Activated CD8-positive, alpha-beta memory T cell treated with anti-CD3 and anti-CD28 coated beads, Interleukin-2, amount 50 U/mL, for 4 hours (primary cell): ENCODE data around the gene SUZ12.
A peak's percentile ranks its signal among the peaks of the same experiment; 100 is the strongest.
"Not testable (repeated sequence)": the region's sequence is repeated elsewhere in the genome, so short reads cannot be mapped to it uniquely, and the experiment has no call there.

Source experiments
- DNase-seq: peaks from one replicate; pipeline ENCODE4 v3.0.0-alpha.2; 2020

SUZ12 gene

GRCh38 chr17:31964131-31964530, 27.3 kb downstream of the SUZ12 start:
- not testable (repeated sequence) for DNase-seq

GRCh38 chr17:31967648-31968047, 30.8 kb downstream of the SUZ12 start:
- no peak for DNase-seq

DNA sequence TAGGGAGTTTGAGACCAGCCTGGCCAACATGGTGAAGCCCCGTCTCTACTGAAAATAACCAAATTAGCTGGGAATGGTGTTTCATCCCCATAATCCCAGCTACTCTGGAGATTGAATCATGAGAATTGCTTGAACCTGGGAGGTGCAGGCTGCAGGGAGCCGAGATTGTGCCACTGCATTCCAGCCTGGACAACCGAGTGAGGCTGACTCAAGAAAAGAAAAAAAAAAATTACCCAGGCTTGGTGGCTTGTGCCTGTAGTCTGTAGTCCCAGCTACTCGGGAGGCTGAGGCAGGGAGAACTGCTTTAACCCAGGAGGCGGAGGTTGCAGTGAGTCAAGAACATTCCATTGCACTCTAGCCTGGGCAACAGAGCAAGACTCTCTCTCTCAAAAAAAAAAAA, 33.6 kb downstream of the SUZ12 start:
- DNase-seq: not testable (repeated sequence)

DNA sequence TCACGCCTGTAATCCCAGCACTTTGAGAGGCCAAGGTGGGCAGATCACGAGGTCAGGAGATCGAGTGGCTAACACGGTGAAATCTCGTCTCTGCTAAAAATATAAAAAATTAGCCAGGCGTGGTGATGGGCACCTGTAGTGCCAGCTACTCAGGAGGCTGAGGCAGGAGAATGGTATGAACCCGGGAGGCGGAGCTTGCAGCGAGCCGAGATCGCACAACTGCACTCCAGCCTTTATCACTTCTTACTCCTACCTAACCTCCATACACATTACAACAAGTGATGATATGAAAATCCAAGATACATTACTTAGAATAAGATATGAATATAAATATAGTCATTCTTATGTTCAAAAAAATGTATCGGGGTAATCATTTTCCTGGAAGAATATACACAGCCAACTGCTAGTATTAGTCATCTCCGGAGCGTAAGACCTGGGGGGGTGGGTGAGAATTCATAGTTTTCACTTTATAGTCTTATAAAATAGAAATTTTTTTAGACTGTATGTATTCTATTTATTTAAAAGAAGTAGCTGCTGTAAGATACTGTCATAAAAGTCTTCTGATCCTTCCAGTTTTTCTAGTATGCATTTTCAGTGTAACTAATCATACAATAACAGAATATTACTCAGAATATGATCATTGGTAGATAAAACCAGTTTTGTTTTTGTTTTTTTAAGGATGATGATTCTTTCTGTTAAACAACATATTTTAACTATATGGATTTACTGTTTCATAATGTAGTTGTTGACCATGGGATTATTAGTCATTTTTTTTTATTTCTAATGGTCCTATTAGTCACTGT, 37.7 kb downstream of the SUZ12 start:
- DNase-seq: not testable (repeated sequence)

- not testable (repeated sequence) for DNase-seq
Observed at GRCh38 chr17:31975391-31975790, 38.6 kb downstream of the SUZ12 start.

DNA sequence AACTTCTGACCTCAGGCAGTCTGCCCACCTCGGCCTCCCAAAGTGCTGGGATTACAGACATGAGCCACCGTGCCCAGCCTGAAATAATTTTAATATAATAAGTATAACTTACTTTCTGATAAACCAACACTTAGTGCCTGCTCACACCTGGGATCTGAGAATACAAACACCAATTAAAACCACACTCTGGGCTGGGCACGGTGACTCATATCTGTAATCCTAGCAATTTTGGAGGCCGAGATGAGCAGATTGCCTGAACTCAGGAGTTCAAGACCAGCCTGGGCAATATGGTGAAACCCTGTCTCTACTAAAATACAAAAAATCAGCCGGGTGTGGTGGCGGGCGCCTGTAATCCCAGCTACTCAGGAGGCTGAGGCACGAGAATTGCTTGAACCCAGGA, 55.0 kb downstream of the SUZ12 start:
- not testable (repeated sequence) for DNase-seq

GRCh38 chr17:31997005-31997404, 60.2 kb downstream of the SUZ12 start:
- no peak for DNase-seq

GRCh38 chr17:32006957-32007462, 70.2 kb downstream of the SUZ12 start, which contains the start of gene LRRC37B:
Gene LRRC37B, plus strand, starts transcription at chr17:32007383. Its CDS starts 14,010 bp downstream, at chr17:32021393.
- peak; percentile 92 for DNase-seq

- peak; percentile 36 for DNase-seq
Observed at GRCh38 chr17:32007463-32008298, 70.9 kb downstream of the SUZ12 start.

DNA sequence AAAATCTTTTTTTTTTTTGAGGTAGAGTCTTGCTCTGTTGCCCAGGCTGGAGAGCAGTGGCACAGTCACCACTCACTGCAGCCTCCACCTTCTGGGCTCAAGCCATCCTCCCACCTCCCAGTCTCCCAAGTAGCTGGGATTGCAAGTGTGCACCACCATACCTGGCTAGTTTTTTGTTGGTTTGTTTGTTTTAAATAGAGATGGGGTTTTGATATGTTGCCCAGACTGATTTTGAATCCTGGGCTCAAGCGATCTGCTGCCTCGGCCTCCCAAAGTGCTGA, 72.4 kb downstream of the SUZ12 start:
- DNase-seq: no peak

- DNase-seq: no peak
Observed at GRCh38 chr17:32010114-32010513, 73.3 kb downstream of the SUZ12 start.

GRCh38 chr17:32015245-32016013, 78.6 kb downstream of the SUZ12 start:
- DNase-seq: no peak

DNA sequence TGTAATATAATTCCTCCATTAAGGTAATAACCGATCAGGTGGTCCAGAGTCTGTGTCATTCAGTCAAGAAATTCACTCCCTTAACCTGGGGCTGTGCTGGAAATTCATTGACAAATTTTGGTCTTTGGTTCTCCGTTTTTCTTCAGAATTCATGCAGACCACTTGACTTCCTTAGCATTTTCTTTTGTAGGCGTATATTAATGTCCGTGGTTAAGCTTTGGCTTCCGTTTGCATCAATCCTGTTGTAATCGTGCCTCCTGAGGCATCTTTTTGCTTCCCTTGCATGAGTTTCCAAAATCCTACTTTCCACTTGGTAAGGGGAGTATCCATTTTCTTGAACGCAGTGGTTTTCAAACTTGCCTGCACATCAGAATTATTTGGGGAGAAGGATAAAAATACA, 79.4 kb downstream of the SUZ12 start:
- no peak for DNase-seq

DNA sequence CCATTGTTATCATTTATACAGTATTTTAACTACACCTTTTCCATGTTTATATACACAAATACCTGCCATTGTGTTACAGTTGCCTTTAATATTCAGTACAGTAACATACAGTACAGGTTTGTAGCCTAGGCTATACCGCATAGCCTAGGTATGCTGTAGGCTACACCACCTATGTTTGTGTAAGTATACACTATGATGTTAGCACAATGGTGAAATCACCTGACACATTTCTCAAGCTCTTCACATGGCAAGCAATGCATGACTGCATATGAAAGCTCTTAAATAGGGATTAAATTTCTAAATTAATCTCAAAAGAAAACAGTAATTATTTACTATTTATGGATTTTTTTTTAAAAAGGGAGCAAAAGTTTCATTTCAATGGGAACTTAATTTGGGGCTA, 82.4 kb downstream of the SUZ12 start:
- no peak for DNase-seq

- no peak for DNase-seq
Observed at GRCh38 chr17:32020943-32021614, 84.3 kb downstream of the SUZ12 start.

GRCh38 chr17:32021615-32021955, 84.8 kb downstream of the SUZ12 start:
- no peak for DNase-seq

GRCh38 chr17:32022554-32022953, 85.7 kb downstream of the SUZ12 start:
- not testable (repeated sequence) for DNase-seq

GRCh38 chr17:32027271-32027670, 90.5 kb downstream of the SUZ12 start:
- not testable (repeated sequence) for DNase-seq

GRCh38 chr17:32033223-32033622, 96.4 kb downstream of the SUZ12 start:
- no peak for DNase-seq

DNA sequence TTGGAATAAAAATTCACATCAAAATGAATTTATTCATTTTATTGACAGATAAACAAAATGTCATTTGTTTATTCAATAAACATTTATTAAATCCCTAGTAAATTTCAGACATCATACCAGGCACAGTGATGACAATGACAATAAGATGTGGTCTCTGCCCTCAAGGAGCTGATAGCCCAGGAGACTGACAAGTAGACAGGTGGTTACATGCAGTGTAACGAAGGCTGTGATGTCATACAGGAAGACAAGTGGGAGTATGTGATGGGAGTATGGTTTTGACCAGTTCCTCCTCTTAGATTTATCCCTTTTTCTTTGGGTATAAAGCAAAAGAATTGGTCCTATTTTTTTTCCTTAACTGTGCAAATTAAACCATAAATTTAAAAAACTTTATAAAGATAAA, 97.0 kb downstream of the SUZ12 start:
- DNase-seq: not testable (repeated sequence)

GRCh38 chr17:32040246-32040645, 103.4 kb downstream of the SUZ12 start:
- DNase-seq: not testable (repeated sequence)

- not testable (repeated sequence) for DNase-seq
Observed at GRCh38 chr17:32041306-32041875, 104.6 kb downstream of the SUZ12 start.
